Endothelial cell of umbilical vein (primary cell): Measurements from ENCODE around the gene RTN1. TPM values are rescaled to one million over a fixed set of nuclear protein-coding genes. Genes with fewer than 3 reads are reported as not detected.

Source experiments
- BruUV-seq: library from RNA; stranded (reverse); fragments of 400-500 nt; replicated peaks from 2 replicates; lab custom pipeline; 2021; lab: Mats Ljungman, UMichigan
- CTCF ChIA-PET: fragments of 300-600, 350-600 bp; sonication (Branson Sonifier 250); formaldehyde crosslinking; loops from one replicate; lab custom pipeline; 2021; ENCODE audit warnings: antibody characterized with exemption, inconsistent platforms; lab: Charles Lee
- POLR2A ChIA-PET: fragments of 300-600, 350-600 bp; sonication (Branson Sonifier 250); formaldehyde crosslinking; loops from one replicate; lab custom pipeline; 2021; ENCODE audit warnings: antibody characterized with exemption, inconsistent platforms; lab: Charles Lee
- DNase-seq: peaks from one replicate; pipeline ENCODE4 v3.0.0-alpha.2; 2011; ENCODE audit warnings: low read depth, low spot score
- FAIRE-seq: peaks from 2 replicates; lab custom pipeline; 2011; peaks lifted over from hg19 to GRCh38; lab: Jason Lieb, UNC
- H2AFZ ChIP-seq: 2 replicates; pipeline ENCODE4 v1.6.0; 2012; ENCODE audit warnings: low read depth, low read length, control low read depth, inconsistent platforms
- H3K27ac ChIP-seq: 2 replicates; pipeline ENCODE4 v1.5.1; 2011; ENCODE audit warnings: low read depth, mild to moderate bottlenecking, control low read depth, low read length, moderate library complexity; ENCODE audit not compliant: insufficient read depth
- H3K27me3 ChIP-seq, 2 experiments: 2 replicates each; pipeline versions ENCODE4 v1.6.0 to v1.6.1; 2011; ENCODE audit warnings: low read length in 2 of 2, mixed read lengths in 1 of 2; ENCODE audit not compliant: control insufficient read depth in 2 of 2, insufficient read depth in 2 of 2
- H3K36me3 ChIP-seq, 2 experiments: 2 replicates in 1 of 2; 3 replicates in 1 of 2; pipeline ENCODE4 v1.5.1; 2011; ENCODE audit warnings: low read length in 2 of 2, mild to moderate bottlenecking in 1 of 2, moderate library complexity in 1 of 2; ENCODE audit not compliant: control insufficient read depth in 2 of 2, insufficient read depth in 2 of 2; ENCODE audit errors: extremely low read depth in 1 of 2
- H3K4me1 ChIP-seq: 3 replicates; pipeline ENCODE4 v1.5.1; 2011; ENCODE audit warnings: mild to moderate bottlenecking, low read length; ENCODE audit not compliant: control insufficient read depth, insufficient read depth; ENCODE audit errors: extremely low read depth
- H3K4me2 ChIP-seq: 2 replicates; pipeline ENCODE4 v1.6.1; 2011; ENCODE audit warnings: low read length, control low read depth, mixed read lengths; ENCODE audit not compliant: insufficient read depth
- H3K4me3 ChIP-seq, 3 experiments: fragments of 200-600 bp in 1 of 3; sonication (generic), shearing (Covaris generic) in 1 of 3; replicated peaks in 1 of 3; 2 replicates each; pipeline ENCODE4 v1.5.1; 2011 to 2016; ENCODE audit warnings: control low read depth in 3 of 3, low read length in 3 of 3, mild to moderate bottlenecking in 2 of 3, inconsistent platforms in 1 of 3, low read depth in 1 of 3, moderate library complexity in 1 of 3; ENCODE audit not compliant: insufficient read depth in 1 of 3
- H3K79me2 ChIP-seq: 2 replicates; pipeline ENCODE4 v1.6.0; 2012; ENCODE audit warnings: low read length, inconsistent platforms; ENCODE audit not compliant: control insufficient read depth, insufficient read depth
- H3K9ac ChIP-seq: replicated peaks from 2 replicates; pipeline ENCODE3; 2011; ENCODE audit warnings: low read length, control low read depth; ENCODE audit not compliant: insufficient read depth; ENCODE audit errors: extremely low read depth
- H3K9me1 ChIP-seq: replicated peaks from 3 replicates; pipeline ENCODE4 v1.6.0; 2011; ENCODE audit warnings: mild to moderate bottlenecking, low read length; ENCODE audit not compliant: control insufficient read depth, insufficient read depth; ENCODE audit errors: extremely low read depth
- H3K9me3 ChIP-seq: replicated peaks from 2 replicates; pipeline ENCODE4 v1.5.1; 2012; ENCODE audit warnings: low read length, inconsistent platforms; ENCODE audit not compliant: control insufficient read depth, insufficient read depth
- H4K20me1 ChIP-seq: replicated peaks from 2 replicates; pipeline ENCODE3; 2011; ENCODE audit warnings: mild to moderate bottlenecking, low read length; ENCODE audit not compliant: control insufficient read depth, insufficient read depth; ENCODE audit errors: extremely low read depth
- CTCF ChIP-seq, 2 donors: IDR thresholded peaks; 1 replicate in 1 of 2; 2 replicates in 1 of 2; pipeline ENCODE4 v1.5.1; 2011; ENCODE audit warnings: low read length in 2 of 2, mild to moderate bottlenecking in 2 of 2, moderate library complexity in 2 of 2, control low read depth in 1 of 2, inconsistent platforms in 1 of 2, low read depth in 1 of 2; ENCODE audit not compliant: insufficient read depth in 1 of 2; ENCODE audit errors: extremely low read depth in 1 of 2
- EZH2 ChIP-seq: IDR thresholded peaks from 2 replicates; pipeline ENCODE4 v1.6.1; 2012; ENCODE audit warnings: borderline replicate concordance, low read depth, mild to moderate bottlenecking, moderate library complexity, low read length, inconsistent platforms; ENCODE audit not compliant: severe bottlenecking
- FOS ChIP-seq: IDR thresholded peaks from 2 replicates; pipeline ENCODE4 v1.6.1; 2011; ENCODE audit warnings: mild to moderate bottlenecking, low read length, moderate library complexity, borderline replicate concordance; ENCODE audit not compliant: insufficient read depth
- GATA2 ChIP-seq: IDR thresholded peaks from 2 replicates; pipeline ENCODE4 v1.7.0; 2011; ENCODE audit warnings: low read depth, mild to moderate bottlenecking, moderate library complexity, mixed read lengths, low read length; ENCODE audit not compliant: insufficient read length, insufficient read depth
- JUN ChIP-seq: IDR thresholded peaks from 2 replicates; pipeline ENCODE4 v1.6.1; 2011; ENCODE audit warnings: borderline replicate concordance, low read depth; ENCODE audit not compliant: insufficient read length, insufficient read depth
- MAX ChIP-seq: IDR thresholded peaks from 2 replicates; pipeline ENCODE4 v1.6.1; 2011; ENCODE audit not compliant: insufficient read depth, insufficient read length
- MYC ChIP-seq: IDR thresholded peaks from one replicate; pipeline ENCODE4 v1.6.1; 2011; ENCODE audit warnings: mild to moderate bottlenecking, low read depth, low read length
- POLR2A ChIP-seq: IDR thresholded peaks from 2 replicates; pipeline ENCODE4 v1.6.1; 2012; ENCODE audit warnings: low read depth, mild to moderate bottlenecking, control low read depth, low read length
- POLR2AphosphoS5 ChIP-seq: IDR thresholded peaks from 2 replicates; pipeline ENCODE4 v1.6.1; 2012; ENCODE audit warnings: low read depth, mild to moderate bottlenecking, control low read depth, low read length, moderate library complexity; ENCODE audit not compliant: insufficient read depth
- dilution Hi-C: fragments of 300-500 bp; cut with MboI; formaldehyde crosslinking; loops from one replicate; pipeline ENCODE4 v1.15.0; 2019; ENCODE audit warnings: low sequenced_read_pairs; ENCODE audit not compliant: extremely low pct_ligation_motif_present
- intact Hi-C: fragments of 100-400 bp; cut with micrococcal nuclease; formaldehyde crosslinking; loops from one replicate; pipeline ENCODE4 v1.10.0; 2022
- polyA plus RNA-seq, 4 experiments: library from polyadenylated mRNA; depleted of rRNA in 3 of 4; stranded (reverse) in 3 of 4; unstranded in 1 of 4; fragments of >200 nt; gene quantifications; 2 replicates each; pipeline versions ENCODE4 v1.2.1 to v1.2.3, GENCODE V29; 2011 to 2012; ENCODE audit warnings: missing spikeins in 1 of 4
- total RNA-seq: library from RNA; stranded (reverse); gene quantifications from 2 replicates; pipeline ENCODE4 v1.2.3, GENCODE V29; 2021

RTN1 gene
- total and polyA plus RNA-seq, 2 donors (not counting 3 experiments of a cell fraction or from before 2014, with no cell fraction given): 0.10 to 0.29 TPM

GRCh38 chr14:59905188-59905587 lies 34.6 kb upstream of the RTN1 start:
- H2AFZ ChIP-seq: no peak overlapping the region
- H3K27ac ChIP-seq: no peak overlapping the region
- H3K27me3 ChIP-seq: peaks cover 0 to 2% of the 10 kb centered on the region in 2 experiments
- ChIA-PET POLR2A (no interaction called here), CTCF (interaction anchor here (1.1 to 2.4 kb wide), 3 partner anchors 8 to 217 kb away, joined by 3 to 8 read pairs (median 4); no protein-coding TSS in a partner anchor)
- TF ChIP-seq JUN (no peak), GATA2 (no peak), POLR2AphosphoS5 (no peak), FOS (no peak), MAX (no peak), MYC (no peak), EZH2 (no peak), POLR2A (no peak), CTCF (IDR thresholded peaks at IDR 0.05; ENCODE audit: extremely low read depth in 1 of 2, insufficient read depth in 1 of 2, low read depth in 1 of 2, low read length in 2 of 2) (no peak)
- no peak overlapping the region for H3K9ac ChIP-seq
- no peaks in the 10 kb centered on the region for H3K36me3 ChIP-seq
- intact Hi-C loops: no loop called here
- BruUV-seq: no TSS peak
- DNase-seq: no peak
- H3K79me2 ChIP-seq: no peaks in the 10 kb centered on the region
- H3K9me3 ChIP-seq: no peaks in the 10 kb centered on the region
- no peaks in the 10 kb centered on the region for H3K4me1 ChIP-seq
- no peaks in the 10 kb centered on the region for H3K9me1 ChIP-seq
- dilution Hi-C loops: no loop called here
- no peak overlapping the region for H3K4me2 ChIP-seq
- H3K4me3 ChIP-seq: no peak overlapping the region
- no peaks in the 10 kb centered on the region for H4K20me1 ChIP-seq
- no peak for FAIRE-seq
